ENCODE data around the gene CTDSP2.
"Not testable (repeated sequence)": the region's sequence is repeated elsewhere in the genome, so short reads cannot be mapped to it uniquely, and the experiment has no call there.

CTDSP2 gene

DNA sequence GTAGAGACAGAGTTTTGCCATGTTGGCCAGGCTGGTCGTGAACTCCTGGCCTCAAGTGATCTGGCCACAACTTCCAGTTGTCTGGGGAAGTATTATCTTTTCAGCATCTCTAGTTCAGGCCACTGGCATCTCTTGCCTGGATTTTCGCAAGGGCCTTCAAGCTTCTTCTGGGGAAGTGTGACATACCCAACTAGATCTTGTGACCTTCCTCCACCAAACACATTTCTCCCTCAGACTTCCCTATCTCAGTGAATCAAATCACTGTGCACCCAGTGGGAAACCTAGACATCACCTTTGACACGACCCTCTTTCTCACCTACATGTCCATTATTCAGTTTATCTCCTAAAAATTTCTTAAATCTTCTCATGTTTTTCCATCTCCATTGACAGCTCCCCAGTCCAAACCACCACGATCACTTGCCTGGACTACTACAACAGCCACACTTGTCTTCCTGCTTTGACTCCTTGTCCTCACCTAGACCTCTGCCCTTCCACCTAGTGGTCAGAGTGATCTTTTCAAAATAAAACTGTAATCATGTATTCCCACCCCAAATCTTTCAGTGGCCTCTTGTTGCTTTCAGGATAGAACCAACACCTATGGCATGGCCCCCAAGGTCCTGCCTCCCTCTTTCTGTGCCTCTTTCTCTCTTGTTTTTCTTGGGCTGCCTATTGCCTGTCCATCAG lies 70.8 kb downstream of the CTDSP2 start:
- Histone ChIP-seq H3K36me3 (ENCODE audit: control insufficient read depth, low read length) (peaks cover 3% of the 10 kb centered on the region), H3K9me2 (replicated peaks; ENCODE audit: control insufficient read depth, low read length) (no peaks in the 10 kb centered on the region), H3K27ac (ENCODE audit: low read depth, low read length) (no peak overlapping the region), H3K9me3 (ENCODE audit: control insufficient read depth, insufficient read depth, low read length) (no peaks in the 10 kb centered on the region), H3K4me1 (ENCODE audit: control insufficient read depth, low read length) (peaks cover 13% of the 10 kb centered on the region), H3K79me2 (ENCODE audit: control insufficient read depth, low read length) (peaks cover 9% of the 10 kb centered on the region), H3K4me2 (ENCODE audit: low read length) (no peak overlapping the region), H3F3A (ENCODE audit: control insufficient read depth, insufficient read depth) (no peaks in the 10 kb centered on the region), H3K4me3 (ENCODE audit: low read length) (no peak overlapping the region), H3K27me3 (ENCODE audit: control insufficient read depth, low read length) (no peaks in the 10 kb centered on the region), H4K20me1 (ENCODE audit: control insufficient read depth, insufficient read depth, low read depth, low read length) (no peaks in the 10 kb centered on the region)
- TF ChIP-seq EZH2phosphoT487 (IDR thresholded peaks at IDR 0.05; ENCODE audit: borderline replicate concordance, low read length), result no peak
- TF ChIP-seq, protein P1, sequence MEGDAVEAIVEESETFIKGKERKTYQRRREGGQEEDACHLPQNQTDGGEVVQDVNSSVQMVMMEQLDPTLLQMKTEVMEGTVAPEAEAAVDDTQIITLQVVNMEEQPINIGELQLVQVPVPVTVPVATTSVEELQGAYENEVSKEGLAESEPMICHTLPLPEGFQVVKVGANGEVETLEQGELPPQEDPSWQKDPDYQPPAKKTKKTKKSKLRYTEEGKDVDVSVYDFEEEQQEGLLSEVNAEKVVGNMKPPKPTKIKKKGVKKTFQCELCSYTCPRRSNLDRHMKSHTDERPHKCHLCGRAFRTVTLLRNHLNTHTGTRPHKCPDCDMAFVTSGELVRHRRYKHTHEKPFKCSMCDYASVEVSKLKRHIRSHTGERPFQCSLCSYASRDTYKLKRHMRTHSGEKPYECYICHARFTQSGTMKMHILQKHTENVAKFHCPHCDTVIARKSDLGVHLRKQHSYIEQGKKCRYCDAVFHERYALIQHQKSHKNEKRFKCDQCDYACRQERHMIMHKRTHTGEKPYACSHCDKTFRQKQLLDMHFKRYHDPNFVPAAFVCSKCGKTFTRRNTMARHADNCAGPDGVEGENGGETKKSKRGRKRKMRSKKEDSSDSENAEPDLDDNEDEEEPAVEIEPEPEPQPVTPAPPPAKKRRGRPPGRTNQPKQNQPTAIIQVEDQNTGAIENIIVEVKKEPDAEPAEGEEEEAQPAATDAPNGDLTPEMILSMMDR (IDR thresholded peaks at IDR 0.05; ENCODE audit: low read depth, low read length, poor library complexity, severe bottlenecking), result peak; percentile 51

DNA sequence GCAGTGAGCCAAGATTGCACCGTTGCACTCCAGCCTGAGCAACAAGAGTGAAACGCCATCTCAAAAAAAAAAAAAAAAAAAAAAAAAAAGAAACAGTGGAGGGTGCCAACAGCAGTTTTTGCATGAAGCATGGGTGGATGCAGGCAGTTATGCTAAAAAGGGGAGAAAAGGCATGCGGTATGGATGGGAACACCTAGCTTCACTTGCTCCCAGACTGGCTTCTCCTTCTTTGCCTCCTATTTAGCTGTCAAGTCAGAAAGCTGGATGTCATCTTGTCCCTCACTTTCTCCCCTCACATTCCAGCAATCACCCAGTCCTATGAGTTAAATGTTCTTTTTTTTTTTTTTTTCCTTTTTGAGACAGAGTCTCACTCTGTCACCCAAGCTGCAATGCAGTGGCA lies 71.5 kb downstream of the CTDSP2 start:
- Histone ChIP-seq H3K4me3 (ENCODE audit: low read length) (no peak overlapping the region), H3F3A (ENCODE audit: control insufficient read depth, insufficient read depth) (no peaks in the 10 kb centered on the region), H3K27me3 (ENCODE audit: control insufficient read depth, low read length) (no peaks in the 10 kb centered on the region), H3K36me3 (ENCODE audit: control insufficient read depth, low read length) (peaks cover 10% of the 10 kb centered on the region), H3K9me2 (replicated peaks; ENCODE audit: control insufficient read depth, low read length) (no peaks in the 10 kb centered on the region), H4K20me1 (ENCODE audit: control insufficient read depth, insufficient read depth, low read depth, low read length) (no peaks in the 10 kb centered on the region), H3K4me1 (ENCODE audit: control insufficient read depth, low read length) (peaks cover 15% of the 10 kb centered on the region), H3K4me2 (ENCODE audit: low read length) (no peak overlapping the region), H3K79me2 (ENCODE audit: control insufficient read depth, low read length) (peaks cover 11% of the 10 kb centered on the region), H3K27ac (ENCODE audit: low read depth, low read length) (no peak overlapping the region), H3K9me3 (ENCODE audit: control insufficient read depth, insufficient read depth, low read length) (no peaks in the 10 kb centered on the region)
- TF ChIP-seq, protein P1 (IDR thresholded peaks at IDR 0.05; ENCODE audit: low read depth, low read length, poor library complexity, severe bottlenecking), result no peak
- no peak for TF ChIP-seq EZH2phosphoT487 (IDR thresholded peaks at IDR 0.05; ENCODE audit: borderline replicate concordance, low read length)

DNA sequence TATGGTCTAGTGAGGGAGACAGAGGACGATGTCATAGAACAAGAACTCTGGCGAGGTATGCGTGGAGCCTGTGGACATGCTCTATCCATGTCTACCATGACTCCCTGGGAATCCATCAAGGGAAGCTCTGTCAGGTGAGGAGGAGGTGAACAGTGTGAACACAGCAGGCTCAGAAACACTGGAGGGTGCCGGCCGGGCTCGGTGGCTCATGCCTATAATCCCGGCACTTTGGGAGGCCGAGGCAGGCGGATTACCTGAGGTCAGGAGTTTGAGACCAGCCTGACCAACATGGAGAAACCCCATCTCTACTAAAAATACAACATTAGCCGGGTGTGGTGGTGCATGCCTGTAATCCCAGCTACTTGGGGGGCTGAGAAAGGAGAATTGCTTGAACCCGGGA lies 71.9 kb downstream of the CTDSP2 start:
- not testable (repeated sequence) for H3K27ac ChIP-seq (ENCODE audit: low read depth, low read length); H3K9me3 ChIP-seq (ENCODE audit: control insufficient read depth, insufficient read depth, low read length); H3K4me2 ChIP-seq (ENCODE audit: low read length); H3K4me3 ChIP-seq (ENCODE audit: low read length); H3K27me3 ChIP-seq (ENCODE audit: control insufficient read depth, low read length); H4K20me1 ChIP-seq (ENCODE audit: control insufficient read depth, insufficient read depth, low read depth, low read length); H3K9me2 ChIP-seq (replicated peaks; ENCODE audit: control insufficient read depth, low read length); H3F3A ChIP-seq (ENCODE audit: control insufficient read depth, insufficient read depth)
- peaks cover 15% of the 10 kb centered on the region for H3K4me1 ChIP-seq (ENCODE audit: control insufficient read depth, low read length)
- H3K79me2 ChIP-seq (ENCODE audit: control insufficient read depth, low read length), result peaks cover 11% of the 10 kb centered on the region
- peaks cover 14% of the 10 kb centered on the region for H3K36me3 ChIP-seq (ENCODE audit: control insufficient read depth, low read length)

DNA sequence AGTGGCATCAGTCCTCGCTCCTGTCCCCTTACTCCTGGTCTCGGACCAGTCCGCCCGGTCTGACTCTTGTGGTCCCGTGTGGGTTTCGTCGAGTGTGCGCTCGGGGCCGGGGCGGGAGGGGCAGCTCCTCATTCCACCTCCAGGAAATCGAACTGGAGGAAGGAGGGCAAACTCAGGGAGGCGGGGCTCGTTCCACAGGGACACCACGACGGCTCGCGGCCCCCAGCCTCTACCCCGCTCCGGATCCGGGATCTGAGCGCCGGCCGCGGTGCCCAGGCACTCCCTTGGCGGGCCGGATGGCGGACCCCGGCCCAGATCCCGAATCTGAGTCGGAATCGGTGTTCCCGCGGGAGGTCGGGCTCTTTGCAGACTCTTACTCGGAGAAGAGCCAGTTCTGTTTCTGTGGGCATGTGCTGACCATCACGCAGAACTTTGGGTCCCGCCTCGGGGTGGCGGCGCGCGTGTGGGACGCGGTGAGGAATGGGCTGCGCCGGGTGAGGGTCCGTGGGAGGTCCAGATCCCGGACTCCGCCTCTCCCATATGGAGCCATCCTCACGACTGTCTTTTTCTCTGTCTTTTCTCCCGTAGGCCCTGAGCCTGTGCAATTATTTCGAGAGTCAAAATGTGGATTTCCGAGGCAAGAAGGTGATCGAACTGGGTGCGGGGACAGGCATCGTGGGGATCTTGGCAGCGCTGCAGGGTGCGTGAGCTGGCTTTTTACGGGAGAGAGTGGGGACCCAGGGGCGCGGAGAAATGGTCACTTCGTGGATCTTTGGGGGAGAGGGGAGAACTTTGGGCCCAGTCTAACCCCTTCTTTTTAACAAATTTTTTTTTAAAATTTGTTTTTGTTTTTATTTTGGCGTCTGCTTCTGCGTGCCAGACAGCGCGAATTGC lies 73.9 kb downstream of the CTDSP2 start, which contains the start of gene EEF1AKMT3:
Gene EEF1AKMT3 (plus strand): TSS at position 186 of the 894 bp plus-strand sequence. CDS start 111 bp downstream, at position 297.
- Histone ChIP-seq H3K27me3 (ENCODE audit: control insufficient read depth, low read length) (no peaks in the 10 kb centered on the region), H3K4me1 (ENCODE audit: control insufficient read depth, low read length) (peaks cover 15% of the 10 kb centered on the region), H3K36me3 (ENCODE audit: control insufficient read depth, low read length) (peaks cover 24% of the 10 kb centered on the region), H3K9me3 (ENCODE audit: control insufficient read depth, insufficient read depth, low read length) (no peaks in the 10 kb centered on the region), H3K9me2 (replicated peaks; ENCODE audit: control insufficient read depth, low read length) (no peaks in the 10 kb centered on the region), H3K4me3 (ENCODE audit: low read length) (peak within 1 kb of the TSS; percentile 89), H3F3A (ENCODE audit: control insufficient read depth, insufficient read depth) (no peaks in the 10 kb centered on the region), H3K4me2 (ENCODE audit: low read length) (peak within 1 kb of the TSS; percentile 88), H3K27ac (ENCODE audit: low read depth, low read length) (peak within 1 kb of the TSS; percentile 54), H3K79me2 (ENCODE audit: control insufficient read depth, low read length) (peaks cover 11% of the 10 kb centered on the region), H4K20me1 (ENCODE audit: control insufficient read depth, insufficient read depth, low read depth, low read length) (no peaks in the 10 kb centered on the region)
- TF ChIP-seq EZH2phosphoT487 (IDR thresholded peaks at IDR 0.05; ENCODE audit: borderline replicate concordance, low read length), result no peak
- TF ChIP-seq, protein P1 (IDR thresholded peaks at IDR 0.05; ENCODE audit: low read depth, low read length, poor library complexity, severe bottlenecking), result no peak
